ENCODE data around the gene ANXA4. TPM values are rescaled to one million over a fixed set of nuclear protein-coding genes. Genes with fewer than 3 reads are reported as not detected.
A peak's percentile ranks its signal among the peaks of the same experiment; 100 is the strongest.
"Not testable (repeated sequence)": the region's sequence is repeated elsewhere in the genome, so short reads cannot be mapped to it uniquely, and the experiment has no call there.

The ANXA4 gene
- total and polyA plus RNA-seq, 8 donors: 40.8 to 193 (median 80.8) TPM

DNA sequence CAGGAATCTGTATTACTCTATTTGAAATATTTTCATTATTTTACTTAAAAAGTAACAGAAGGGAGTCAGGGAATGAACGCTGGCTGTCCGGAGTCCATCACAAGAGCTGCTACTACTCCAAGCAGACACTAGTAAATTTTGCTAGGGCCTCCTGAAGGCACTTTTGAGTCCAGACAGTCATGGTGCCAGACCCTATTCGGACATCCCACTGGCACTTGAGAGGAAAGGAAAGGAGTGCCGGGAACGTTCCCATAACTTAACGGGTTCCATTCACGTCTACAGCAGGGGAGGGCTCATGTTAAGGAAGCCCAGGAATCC is 87.0 kb downstream of the ANXA4 start:
- intact Hi-C loops (cut with DNase I; ENCODE audit: low total_unique reads): no loop called here
- no peak for DNase-seq
- Histone ChIP-seq H3K4me1 (peaks cover 20 to 35% (median 27%) of the 10 kb centered on the region in 4 donors), H3K9me3 (no peaks in the 10 kb centered on the region), H3K36me3 (peaks cover 0 to 14% (median 6%) of the 10 kb centered on the region in 4 donors), H3K27ac (peak overlapping the region; percentile 92 to 98 (median 93)), H3K4me3 (peak overlapping the region; percentile 95 to 99 (median 98)), H3K27me3 (no peaks in the 10 kb centered on the region)
- WGBS, 5 donors: 4 to 6% (median 6%) methylated on average over 7 of the region's 7 CpGs
- TF ChIP-seq POLR2AphosphoS5 (IDR thresholded peaks at IDR 0.05): no peak
- no peak for TF ChIP-seq EP300 (IDR thresholded peaks at IDR 0.05)
- TF ChIP-seq, protein P1, sequence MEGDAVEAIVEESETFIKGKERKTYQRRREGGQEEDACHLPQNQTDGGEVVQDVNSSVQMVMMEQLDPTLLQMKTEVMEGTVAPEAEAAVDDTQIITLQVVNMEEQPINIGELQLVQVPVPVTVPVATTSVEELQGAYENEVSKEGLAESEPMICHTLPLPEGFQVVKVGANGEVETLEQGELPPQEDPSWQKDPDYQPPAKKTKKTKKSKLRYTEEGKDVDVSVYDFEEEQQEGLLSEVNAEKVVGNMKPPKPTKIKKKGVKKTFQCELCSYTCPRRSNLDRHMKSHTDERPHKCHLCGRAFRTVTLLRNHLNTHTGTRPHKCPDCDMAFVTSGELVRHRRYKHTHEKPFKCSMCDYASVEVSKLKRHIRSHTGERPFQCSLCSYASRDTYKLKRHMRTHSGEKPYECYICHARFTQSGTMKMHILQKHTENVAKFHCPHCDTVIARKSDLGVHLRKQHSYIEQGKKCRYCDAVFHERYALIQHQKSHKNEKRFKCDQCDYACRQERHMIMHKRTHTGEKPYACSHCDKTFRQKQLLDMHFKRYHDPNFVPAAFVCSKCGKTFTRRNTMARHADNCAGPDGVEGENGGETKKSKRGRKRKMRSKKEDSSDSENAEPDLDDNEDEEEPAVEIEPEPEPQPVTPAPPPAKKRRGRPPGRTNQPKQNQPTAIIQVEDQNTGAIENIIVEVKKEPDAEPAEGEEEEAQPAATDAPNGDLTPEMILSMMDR (IDR thresholded peaks at IDR 0.05): no peak
- no peak for TF ChIP-seq POLR2A (IDR thresholded peaks at IDR 0.05)

DNA sequence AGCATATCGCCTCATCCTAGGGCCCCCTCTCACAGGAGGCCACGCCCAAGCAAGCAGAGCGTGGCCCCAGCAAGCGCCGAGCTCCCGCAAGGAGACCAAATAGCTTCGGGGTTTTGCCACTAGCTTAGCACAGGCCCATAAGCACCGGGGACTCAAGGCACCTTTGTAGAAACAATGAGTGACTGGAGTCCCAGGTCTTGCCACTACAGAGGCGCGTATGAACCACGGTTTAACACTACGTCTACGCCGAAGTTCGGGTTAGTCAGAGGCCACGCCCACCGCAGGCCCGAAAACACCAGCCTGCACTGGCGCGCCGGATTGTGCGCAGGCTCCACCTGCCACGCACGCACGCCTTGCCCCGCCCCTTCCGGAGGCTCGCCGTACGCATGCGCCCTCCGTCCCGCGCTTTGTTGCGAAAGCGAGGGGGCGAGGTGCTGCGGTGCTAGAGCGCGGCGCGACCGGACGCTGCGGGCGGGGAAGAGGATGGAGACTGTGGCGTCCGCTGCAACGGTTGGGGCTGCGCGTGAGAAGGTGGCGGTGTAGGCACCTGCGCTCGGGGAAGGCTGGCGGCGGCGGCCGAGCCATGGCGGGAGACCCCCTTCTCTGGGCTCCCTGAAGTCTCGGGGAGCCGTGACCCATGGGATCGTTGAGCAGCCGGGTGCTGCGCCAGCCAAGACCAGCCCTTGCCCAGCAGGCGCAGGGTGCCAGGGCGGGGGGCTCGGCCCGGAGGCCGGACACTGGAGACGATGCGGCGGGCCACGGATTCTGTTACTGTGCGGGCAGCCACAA is 87.5 kb downstream of the ANXA4 start, which contains the start of gene GMCL1:
GMCL1 (plus strand) TSS at position 405 of the 789 bp plus-strand sequence; CDS start at position 638, 233 bp downstream.
- 0 to 1% (median 0%) methylated on average over 47 to 74 of the region's 74 CpGs for WGBS, 5 donors
- Histone ChIP-seq H3K27ac (peak within 1 kb of the TSS; percentile 92 to 98 (median 93)), H3K4me1 (peaks cover 20 to 35% (median 27%) of the 10 kb centered on the region in 4 donors), H3K27me3 (no peaks in the 10 kb centered on the region), H3K36me3 (peaks cover 0 to 9% (median 2%) of the 10 kb centered on the region in 4 donors), H3K4me3 (peak within 1 kb of the TSS; percentile 95 to 99 (median 98)), H3K9me3 (no peaks in the 10 kb centered on the region)
- intact Hi-C loops (cut with DNase I; ENCODE audit: low total_unique reads): no loop called here
- no peak for TF ChIP-seq EP300 (IDR thresholded peaks at IDR 0.05)
- TF ChIP-seq, protein P1 (IDR thresholded peaks at IDR 0.05): peak in 1 of 7 experiments; percentile 37
- peak; percentile 93 to 100 (median 99) for TF ChIP-seq POLR2AphosphoS5 (IDR thresholded peaks at IDR 0.05)
- peak in 2 of 4 donors; percentile 39 to 42 for TF ChIP-seq POLR2A (IDR thresholded peaks at IDR 0.05)
- DNase-seq: peak; percentile 99

DNA sequence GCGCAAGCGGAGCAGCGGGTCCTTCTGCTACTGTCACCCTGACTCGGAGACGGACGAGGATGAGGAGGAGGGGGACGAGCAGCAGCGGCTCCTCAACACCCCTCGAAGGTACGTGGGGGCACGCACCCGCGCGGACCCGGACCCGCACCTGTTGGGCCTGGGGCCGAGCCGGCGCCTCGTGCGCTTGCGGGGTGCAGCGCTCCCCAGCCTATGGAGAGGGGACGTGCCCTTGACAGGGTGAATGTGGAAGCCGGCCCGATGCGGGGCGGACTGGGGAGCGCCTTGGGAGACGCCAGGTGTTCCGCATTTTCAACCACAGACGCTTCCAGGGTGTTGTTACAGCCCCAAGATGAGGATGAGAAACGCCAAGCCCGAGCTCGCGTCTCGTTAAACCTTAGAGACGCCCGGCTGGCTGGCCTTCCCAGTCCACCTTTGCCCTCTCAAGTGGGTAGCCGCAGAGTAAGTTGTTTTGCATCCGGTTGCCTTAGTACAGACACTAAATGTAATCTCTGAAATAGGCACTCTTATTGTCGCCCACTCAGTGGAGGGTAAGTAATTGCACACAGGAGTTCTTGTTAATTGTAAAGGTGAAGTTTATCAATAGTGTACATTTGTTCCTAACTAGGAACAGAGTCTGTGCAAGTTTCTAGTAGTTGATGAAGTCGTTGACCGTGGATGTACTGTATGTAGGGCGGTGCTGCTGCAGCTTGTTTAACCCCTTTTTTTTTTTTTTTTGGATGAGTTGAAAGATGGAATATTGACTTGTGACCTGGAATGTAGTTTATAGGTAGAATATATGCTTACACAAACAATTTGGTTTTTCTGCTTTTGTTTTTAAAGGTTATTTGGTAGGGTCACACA is 88.3 kb downstream of the ANXA4 start:
- Histone ChIP-seq H3K4me3 (peak overlapping the region; percentile 95 to 99 (median 98)), H3K27ac (peak overlapping the region; percentile 92 to 98 (median 93)), H3K9me3 (no peaks in the 10 kb centered on the region), H3K4me1 (peaks cover 20 to 35% (median 27%) of the 10 kb centered on the region in 4 donors), H3K36me3 (peaks cover 0 to 5% (median 1%) of the 10 kb centered on the region in 4 donors), H3K27me3 (no peaks in the 10 kb centered on the region)
- no peak for TF ChIP-seq POLR2A (IDR thresholded peaks at IDR 0.05)
- peak; percentile 48 to 69 for DNase-seq
- intact Hi-C loops (cut with DNase I; ENCODE audit: low total_unique reads): no loop called here
- WGBS, 5 donors: 1 to 4% (median 1%) methylated on average over 13 to 45 of the region's 45 CpGs

DNA sequence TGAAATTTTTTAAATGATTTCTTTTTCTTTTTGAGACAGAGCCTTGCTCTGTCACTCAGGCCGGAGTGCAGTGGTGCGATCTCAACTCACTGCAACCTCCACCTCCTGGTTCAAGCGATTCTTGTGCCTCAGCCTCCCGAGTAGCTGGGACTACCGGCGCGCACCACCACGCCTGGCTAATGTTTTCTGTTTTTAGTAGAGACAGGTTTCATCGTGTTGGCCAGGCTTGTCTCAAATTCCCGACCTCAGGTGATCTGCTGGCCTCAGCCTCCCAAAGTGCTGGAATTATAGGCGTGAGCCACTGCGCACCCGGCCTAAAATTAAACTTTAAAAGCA is 88.9 kb downstream of the ANXA4 start:
- H3K27ac ChIP-seq: peak overlapping the region in 1 of 5 donors; percentile 96
- H3K36me3 ChIP-seq; H3K27me3 ChIP-seq; intact Hi-C loops (cut with DNase I; ENCODE audit: low total_unique reads); DNase-seq; H3K9me3 ChIP-seq: not testable (repeated sequence)
- 76 to 87% (median 81%) methylated on average over 13 of the region's 13 CpGs for WGBS, 5 donors
- peak overlapping the region; percentile 95 to 99 (median 98) for H3K4me3 ChIP-seq
- H3K4me1 ChIP-seq: peaks cover 20 to 35% (median 27%) of the 10 kb centered on the region in 4 donors

DNA sequence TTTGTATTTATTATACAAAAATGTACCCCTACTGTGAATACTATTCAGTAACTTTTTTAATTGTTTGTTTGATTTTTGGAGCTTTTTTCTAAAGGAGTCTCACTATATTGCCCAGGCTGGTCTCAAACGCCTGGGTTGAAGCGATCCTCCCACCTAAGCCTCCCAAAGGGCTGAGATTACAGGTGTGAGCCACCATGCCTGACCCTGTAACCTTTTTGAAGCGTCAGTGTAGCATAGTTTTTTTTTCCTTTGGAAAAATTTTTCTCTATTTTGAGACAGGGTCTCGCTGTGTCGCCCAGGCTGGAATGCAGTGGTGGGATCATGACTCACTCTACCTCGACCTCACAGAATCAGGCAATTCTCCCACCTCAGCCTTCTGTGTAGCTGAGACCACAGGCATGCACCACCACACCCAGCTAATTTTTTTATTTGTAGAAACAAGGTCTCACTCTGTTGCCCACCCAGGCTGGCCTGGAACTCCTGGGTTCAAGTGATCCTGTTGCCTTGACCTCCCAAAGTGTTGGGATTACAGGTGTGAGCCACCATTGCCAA is 89.5 kb downstream of the ANXA4 start:
- no peaks in the 10 kb centered on the region for H3K9me3 ChIP-seq
- no peaks in the 10 kb centered on the region for H3K36me3 ChIP-seq
- intact Hi-C loops (cut with DNase I; ENCODE audit: low total_unique reads): no loop called here
- 87 to 94% (median 92%) methylated on average over 6 of the region's 6 CpGs for WGBS, 5 donors
- peak overlapping the region in 2 of 4 donors; percentile 98 to 99 for H3K4me3 ChIP-seq
- no peak for TF ChIP-seq EP300 (IDR thresholded peaks at IDR 0.05)
- TF ChIP-seq POLR2AphosphoS5 (IDR thresholded peaks at IDR 0.05): no peak
- TF ChIP-seq, protein P1 (IDR thresholded peaks at IDR 0.05): no peak
- no peak for TF ChIP-seq POLR2A (IDR thresholded peaks at IDR 0.05)
- H3K27me3 ChIP-seq: no peaks in the 10 kb centered on the region
- no peak for DNase-seq
- H3K27ac ChIP-seq: no peak overlapping the region
- peaks cover 20 to 35% (median 27%) of the 10 kb centered on the region in 4 donors for H3K4me1 ChIP-seq
